ENCODE measurements around the gene GFRA4.

GRCh38 chr20:3647473-3647872 is 15.7 kb downstream of the GFRA4 start:
- TF ChIP-seq GATA2 (IDR thresholded peaks at IDR 0.05; ENCODE audit: low read depth, low read length): no peak
- no peak for TF ChIP-seq GATA3 (IDR thresholded peaks at IDR 0.05; ENCODE audit: low read depth, low read length)

Measured in SH-SY5Y (cell line).